ENCODE measurements around the gene DUSP14. TPM values are rescaled to one million over a fixed set of nuclear protein-coding genes. Genes with fewer than 3 reads are reported as not detected.

The DUSP14 gene
- total and polyA plus RNA-seq, 2 of the 8 experiments (the other 6 are each of a cell fraction or from before 2014, with no cell fraction given) = 22.1 to 37.9 TPM

GRCh38 chr17:37480427-37480826, 9.3 kb upstream of the DUSP14 start (continued):
- TF ChIP-seq PHF8 (conservative IDR thresholded peaks at IDR 0.05; ENCODE audit: low read depth, low read length) = no peak
